Transverse colon (tissue), 4 donors: Measurements from ENCODE around the gene PLPPR2.

ENCODE experiments used
- CTCF ChIP-seq, 5 experiments: fragments of 200-600 bp in 3 of 5; fragments of 450-650 bp in 2 of 5; sonication (generic) in 3 of 5; IDR thresholded peaks; 1 replicate in 2 of 5; 2 replicates in 3 of 5; pipeline ENCODE4 v1.5.1; 2016 to 2017; ENCODE audit warnings: antibody characterized with exemption in 5 of 5, inconsistent platforms in 3 of 5, mild to moderate bottlenecking in 2 of 5, moderate library complexity in 1 of 5
- POLR2A ChIP-seq: fragments of 450-650 bp; IDR thresholded peaks from one replicate; pipeline ENCODE4 v1.6.1; 2016; ENCODE audit warnings: antibody characterized with exemption, mild to moderate bottlenecking, moderate library complexity
- POLR2AphosphoS5 ChIP-seq, 3 donors: sonication (generic); formaldehyde crosslinking; IDR thresholded peaks; one replicate each; pipeline ENCODE4 v1.6.1; 2016; ENCODE audit warnings: antibody characterized with exemption in 3 of 3

- peak; percentile 31 for TF ChIP-seq POLR2A
- TF ChIP-seq CTCF (IDR thresholded peaks at IDR 0.05) = no peak
- TF ChIP-seq POLR2AphosphoS5 (IDR thresholded peaks at IDR 0.05) = peak; percentile 42 to 67 (median 57)
These were observed at the start of gene PLPPR2 for GRCh38 chr19:11355160-11356073.
